SK-N-SH treated with all-trans-retinoic acid at 6 μM for 48 hours (cell line): ENCODE measurements around the gene ATRX.
A peak's percentile ranks its signal among the peaks of the same experiment; 100 is the strongest.

Experiments used
- ATAC-seq: fragments of 200-7000 bp; cut with Tn5 transposase; 3 replicates; pipeline ENCODE4 v1.9.1; 2020; ENCODE audit warnings: mild to moderate bottlenecking, moderate library complexity
- ARNTL ChIP-seq: fragments of 450-650 bp; formaldehyde crosslinking; IDR thresholded peaks from 2 replicates; pipeline ENCODE4 v1.5.0; 2020; ENCODE audit warnings: low read depth, mild to moderate bottlenecking, moderate library complexity, borderline replicate concordance
- BACH2 ChIP-seq: fragments of 250-450 bp; sonication (Bioruptor Pico); IDR thresholded peaks from 2 replicates; pipeline ENCODE4 v1.9.0; 2021; ENCODE audit warnings: mild to moderate bottlenecking, borderline replicate concordance
- GLIS3 ChIP-seq: fragments of 250-450 bp; sonication (Bioruptor Pico); IDR thresholded peaks from 2 replicates; pipeline ENCODE4 v1.5.0; 2020; ENCODE audit warnings: mild to moderate bottlenecking, moderate library complexity
- ISL1 ChIP-seq: fragments of 250-450 bp; sonication (Bioruptor Pico); IDR thresholded peaks from 2 replicates; pipeline ENCODE4 v2.1.2; 2022; ENCODE audit warnings: mild to moderate bottlenecking, moderate library complexity
- OSR1 ChIP-seq: fragments of 250-450 bp; sonication (Bioruptor Pico); IDR thresholded peaks from 2 replicates; pipeline ENCODE4 v1.8.0; 2022; ENCODE audit warnings: moderate library complexity, mild to moderate bottlenecking, inconsistent platforms
- PPARA ChIP-seq: fragments of 250-450 bp; sonication (Bioruptor Pico); IDR thresholded peaks from 2 replicates; pipeline ENCODE4 v1.5.0; 2020; ENCODE audit warnings: mild to moderate bottlenecking, borderline replicate concordance
- RARB ChIP-seq: fragments of 250-450 bp; sonication (Bioruptor Pico); IDR thresholded peaks from 2 replicates; pipeline ENCODE4 v1.8.0; 2021; ENCODE audit warnings: mild to moderate bottlenecking, moderate library complexity
- SNAI2 ChIP-seq: fragments of 250-450 bp; sonication (Bioruptor Pico); IDR thresholded peaks from 2 replicates; pipeline ENCODE4 v1.5.0; 2020; ENCODE audit warnings: mild to moderate bottlenecking, moderate library complexity
- TCF4 ChIP-seq: fragments of 250-450 bp; sonication (Bioruptor Pico); IDR thresholded peaks from 2 replicates; pipeline ENCODE4 v1.8.0; 2021; ENCODE audit warnings: mild to moderate bottlenecking, moderate library complexity, borderline replicate concordance
- TOX ChIP-seq: fragments of 250-450 bp; sonication (Bioruptor Pico); IDR thresholded peaks from 2 replicates; pipeline ENCODE4 v1.8.0; 2021; ENCODE audit warnings: mild to moderate bottlenecking, moderate library complexity, borderline replicate concordance
- ZFP3 ChIP-seq: fragments of 250-450 bp; sonication (Bioruptor Pico); IDR thresholded peaks from 2 replicates; pipeline ENCODE4 v1.5.0; 2020; ENCODE audit warnings: mild to moderate bottlenecking, moderate library complexity
- ZNF70 ChIP-seq: fragments of 450-650 bp; formaldehyde crosslinking; IDR thresholded peaks from 2 replicates; pipeline ENCODE4 v1.5.0; 2020; ENCODE audit warnings: mild to moderate bottlenecking, moderate library complexity
- ZNF8 ChIP-seq: fragments of 450-650 bp; formaldehyde crosslinking; IDR thresholded peaks from 2 replicates; pipeline ENCODE4 v1.5.0; 2020; ENCODE audit warnings: mild to moderate bottlenecking, moderate library complexity
- TF ChIP-seq, protein P1 (sequence below): fragments of 250-450 bp; sonication (Bioruptor Pico); IDR thresholded peaks from 2 replicates; pipeline ENCODE4 v1.5.1; 2020; ENCODE audit warnings: low read depth, mild to moderate bottlenecking, moderate library complexity
- TF ChIP-seq, protein P2 (sequence below): fragments of 250-450 bp; sonication (Bioruptor Pico); IDR thresholded peaks from 2 replicates; pipeline ENCODE4 v1.8.0; 2021; ENCODE audit warnings: low read depth, mild to moderate bottlenecking, moderate library complexity, borderline replicate concordance
- TF ChIP-seq, protein P3 (sequence below): fragments of 250-450 bp; sonication (Bioruptor Pico); IDR thresholded peaks from 2 replicates; pipeline ENCODE4 v1.5.0; 2020; ENCODE audit warnings: mild to moderate bottlenecking, moderate library complexity
- TF ChIP-seq, protein P4 (sequence below): fragments of 250-450 bp; sonication (Bioruptor Pico); IDR thresholded peaks from 2 replicates; pipeline ENCODE4 v1.5.1; 2021; ENCODE audit warnings: mild to moderate bottlenecking, moderate library complexity
- TF ChIP-seq, protein P5 (sequence below): fragments of 250-450 bp; sonication (Bioruptor Pico); IDR thresholded peaks from 2 replicates; pipeline ENCODE4 v1.8.0; 2020; ENCODE audit warnings: mild to moderate bottlenecking, moderate library complexity, borderline replicate concordance

The ATRX gene

DNA sequence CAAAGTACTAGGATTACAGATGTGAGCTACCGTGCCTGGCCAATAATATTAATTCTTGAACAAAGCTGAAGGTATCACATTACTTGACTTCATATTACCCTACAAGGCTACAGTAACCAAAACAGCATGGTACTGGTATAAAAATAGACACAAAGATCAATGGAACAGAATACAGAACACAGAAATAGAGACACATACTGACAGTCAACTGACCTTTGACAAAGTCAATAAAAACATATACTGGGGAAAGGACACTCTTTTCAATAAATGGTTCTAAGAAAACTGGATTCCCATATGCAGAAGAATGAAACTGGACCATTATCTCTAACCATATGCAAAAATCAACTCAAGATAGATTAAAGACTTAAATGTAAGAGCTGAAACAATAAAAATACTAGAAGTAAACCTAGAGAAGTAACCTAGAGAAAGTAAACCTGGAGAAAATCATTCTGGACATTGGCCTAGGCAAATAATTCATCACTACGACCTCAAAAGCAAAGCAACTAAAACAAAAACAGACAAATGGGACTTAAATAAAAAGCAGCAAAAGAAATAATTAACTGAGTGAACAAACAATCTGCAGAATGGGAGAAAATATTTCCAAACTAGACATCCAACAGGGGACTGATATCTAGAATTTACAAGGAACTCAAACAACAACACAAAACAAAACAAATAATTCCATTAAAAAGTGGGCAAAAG lies 182.2 kb downstream of the ATRX start (continued):
- TF ChIP-seq, protein P1, sequence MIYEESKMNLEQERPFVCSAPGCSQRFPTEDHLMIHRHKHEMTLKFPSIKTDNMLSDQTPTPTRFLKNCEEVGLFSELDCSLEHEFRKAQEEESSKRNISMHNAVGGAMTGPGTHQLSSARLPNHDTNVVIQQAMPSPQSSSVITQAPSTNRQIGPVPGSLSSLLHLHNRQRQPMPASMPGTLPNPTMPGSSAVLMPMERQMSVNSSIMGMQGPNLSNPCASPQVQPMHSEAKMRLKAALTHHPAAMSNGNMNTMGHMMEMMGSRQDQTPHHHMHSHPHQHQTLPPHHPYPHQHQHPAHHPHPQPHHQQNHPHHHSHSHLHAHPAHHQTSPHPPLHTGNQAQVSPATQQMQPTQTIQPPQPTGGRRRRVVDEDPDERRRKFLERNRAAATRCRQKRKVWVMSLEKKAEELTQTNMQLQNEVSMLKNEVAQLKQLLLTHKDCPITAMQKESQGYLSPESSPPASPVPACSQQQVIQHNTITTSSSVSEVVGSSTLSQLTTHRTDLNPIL (CRISPR knock-in tag) = no peak
- no peak for TF ChIP-seq OSR1 (CRISPR knock-in tag)
- TF ChIP-seq ZNF70 (CRISPR knock-in tag) = no peak
- TF ChIP-seq ARNTL (CRISPR knock-in tag) = no peak
- TF ChIP-seq, protein P2, sequence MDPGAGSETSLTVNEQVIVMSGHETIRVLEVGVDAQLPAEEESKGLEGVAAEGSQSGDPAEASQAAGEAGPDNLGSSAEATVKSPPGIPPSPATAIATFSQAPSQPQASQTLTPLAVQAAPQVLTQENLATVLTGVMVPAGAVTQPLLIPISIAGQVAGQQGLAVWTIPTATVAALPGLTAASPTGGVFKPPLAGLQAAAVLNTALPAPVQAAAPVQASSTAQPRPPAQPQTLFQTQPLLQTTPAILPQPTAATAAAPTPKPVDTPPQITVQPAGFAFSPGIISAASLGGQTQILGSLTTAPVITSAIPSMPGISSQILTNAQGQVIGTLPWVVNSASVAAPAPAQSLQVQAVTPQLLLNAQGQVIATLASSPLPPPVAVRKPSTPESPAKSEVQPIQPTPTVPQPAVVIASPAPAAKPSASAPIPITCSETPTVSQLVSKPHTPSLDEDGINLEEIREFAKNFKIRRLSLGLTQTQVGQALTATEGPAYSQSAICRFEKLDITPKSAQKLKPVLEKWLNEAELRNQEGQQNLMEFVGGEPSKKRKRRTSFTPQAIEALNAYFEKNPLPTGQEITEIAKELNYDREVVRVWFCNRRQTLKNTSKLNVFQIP (CRISPR knock-in tag) = no peak
- TF ChIP-seq TOX = no peak
- no peak for TF ChIP-seq BACH2 (CRISPR knock-in tag)

DNA sequence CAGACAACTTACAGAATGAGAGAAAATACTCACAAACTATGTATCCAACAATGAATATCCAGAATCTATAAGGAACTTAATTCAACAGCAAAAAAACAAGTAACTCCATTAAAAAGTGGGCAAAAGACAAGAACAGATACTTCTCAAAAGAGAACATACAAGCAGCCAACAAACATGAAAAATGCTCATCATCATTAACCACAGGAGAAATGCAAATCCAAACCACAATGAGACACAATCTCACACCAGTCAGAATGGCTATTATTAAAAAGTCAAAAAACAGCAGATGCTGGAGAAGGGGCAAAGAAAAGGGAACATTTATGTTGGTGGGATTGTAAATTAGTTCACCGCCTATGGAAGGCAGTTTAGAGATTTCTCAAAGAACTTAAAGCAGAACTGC lies 188.5 kb downstream of the ATRX start:
- TF ChIP-seq OSR1 (CRISPR knock-in tag) = no peak
- TF ChIP-seq PPARA (CRISPR knock-in tag) = no peak
- TF ChIP-seq ISL1 (CRISPR knock-in tag) = no peak
- TF ChIP-seq, protein P3, sequence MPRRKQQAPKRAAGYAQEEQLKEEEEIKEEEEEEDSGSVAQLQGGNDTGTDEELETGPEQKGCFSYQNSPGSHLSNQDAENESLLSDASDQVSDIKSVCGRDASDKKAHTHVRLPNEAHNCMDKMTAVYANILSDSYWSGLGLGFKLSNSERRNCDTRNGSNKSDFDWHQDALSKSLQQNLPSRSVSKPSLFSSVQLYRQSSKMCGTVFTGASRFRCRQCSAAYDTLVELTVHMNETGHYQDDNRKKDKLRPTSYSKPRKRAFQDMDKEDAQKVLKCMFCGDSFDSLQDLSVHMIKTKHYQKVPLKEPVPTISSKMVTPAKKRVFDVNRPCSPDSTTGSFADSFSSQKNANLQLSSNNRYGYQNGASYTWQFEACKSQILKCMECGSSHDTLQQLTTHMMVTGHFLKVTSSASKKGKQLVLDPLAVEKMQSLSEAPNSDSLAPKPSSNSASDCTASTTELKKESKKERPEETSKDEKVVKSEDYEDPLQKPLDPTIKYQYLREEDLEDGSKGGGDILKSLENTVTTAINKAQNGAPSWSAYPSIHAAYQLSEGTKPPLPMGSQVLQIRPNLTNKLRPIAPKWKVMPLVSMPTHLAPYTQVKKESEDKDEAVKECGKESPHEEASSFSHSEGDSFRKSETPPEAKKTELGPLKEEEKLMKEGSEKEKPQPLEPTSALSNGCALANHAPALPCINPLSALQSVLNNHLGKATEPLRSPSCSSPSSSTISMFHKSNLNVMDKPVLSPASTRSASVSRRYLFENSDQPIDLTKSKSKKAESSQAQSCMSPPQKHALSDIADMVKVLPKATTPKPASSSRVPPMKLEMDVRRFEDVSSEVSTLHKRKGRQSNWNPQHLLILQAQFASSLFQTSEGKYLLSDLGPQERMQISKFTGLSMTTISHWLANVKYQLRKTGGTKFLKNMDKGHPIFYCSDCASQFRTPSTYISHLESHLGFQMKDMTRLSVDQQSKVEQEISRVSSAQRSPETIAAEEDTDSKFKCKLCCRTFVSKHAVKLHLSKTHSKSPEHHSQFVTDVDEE (CRISPR knock-in tag) = no peak
- ATAC-seq = no peak

DNA sequence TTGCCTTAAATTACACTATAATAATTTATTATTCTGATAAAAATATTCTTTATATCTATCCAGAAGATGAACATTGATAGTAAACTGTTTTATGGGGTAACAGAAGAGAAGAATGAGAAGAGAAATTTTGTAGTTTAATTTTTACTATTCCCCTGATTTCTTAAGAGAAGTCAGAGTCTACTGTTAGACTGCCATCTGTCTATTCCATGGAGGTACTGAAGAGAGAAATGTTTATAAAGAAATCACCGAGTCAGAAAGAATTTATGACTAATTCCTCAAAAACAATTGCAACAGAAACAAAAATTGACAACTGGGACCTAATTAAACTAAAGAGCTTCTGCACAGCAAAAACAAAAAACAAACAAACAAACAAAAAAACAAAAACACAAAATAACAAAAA lies 188.9 kb downstream of the ATRX start:
- ATAC-seq = peak; percentile 71
- no peak for TF ChIP-seq TCF4 (CRISPR knock-in tag)
- TF ChIP-seq, protein P4, sequence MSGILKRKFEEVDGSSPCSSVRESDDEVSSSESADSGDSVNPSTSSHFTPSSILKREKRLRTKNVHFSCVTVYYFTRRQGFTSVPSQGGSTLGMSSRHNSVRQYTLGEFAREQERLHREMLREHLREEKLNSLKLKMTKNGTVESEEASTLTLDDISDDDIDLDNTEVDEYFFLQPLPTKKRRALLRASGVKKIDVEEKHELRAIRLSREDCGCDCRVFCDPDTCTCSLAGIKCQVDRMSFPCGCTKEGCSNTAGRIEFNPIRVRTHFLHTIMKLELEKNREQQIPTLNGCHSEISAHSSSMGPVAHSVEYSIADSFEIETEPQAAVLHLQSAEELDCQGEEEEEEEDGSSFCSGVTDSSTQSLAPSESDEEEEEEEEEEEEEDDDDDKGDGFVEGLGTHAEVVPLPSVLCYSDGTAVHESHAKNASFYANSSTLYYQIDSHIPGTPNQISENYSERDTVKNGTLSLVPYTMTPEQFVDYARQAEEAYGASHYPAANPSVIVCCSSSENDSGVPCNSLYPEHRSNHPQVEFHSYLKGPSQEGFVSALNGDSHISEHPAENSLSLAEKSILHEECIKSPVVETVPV (CRISPR knock-in tag) = no peak
- TF ChIP-seq ZFP3 (CRISPR knock-in tag) = no peak
- TF ChIP-seq, protein P5, sequence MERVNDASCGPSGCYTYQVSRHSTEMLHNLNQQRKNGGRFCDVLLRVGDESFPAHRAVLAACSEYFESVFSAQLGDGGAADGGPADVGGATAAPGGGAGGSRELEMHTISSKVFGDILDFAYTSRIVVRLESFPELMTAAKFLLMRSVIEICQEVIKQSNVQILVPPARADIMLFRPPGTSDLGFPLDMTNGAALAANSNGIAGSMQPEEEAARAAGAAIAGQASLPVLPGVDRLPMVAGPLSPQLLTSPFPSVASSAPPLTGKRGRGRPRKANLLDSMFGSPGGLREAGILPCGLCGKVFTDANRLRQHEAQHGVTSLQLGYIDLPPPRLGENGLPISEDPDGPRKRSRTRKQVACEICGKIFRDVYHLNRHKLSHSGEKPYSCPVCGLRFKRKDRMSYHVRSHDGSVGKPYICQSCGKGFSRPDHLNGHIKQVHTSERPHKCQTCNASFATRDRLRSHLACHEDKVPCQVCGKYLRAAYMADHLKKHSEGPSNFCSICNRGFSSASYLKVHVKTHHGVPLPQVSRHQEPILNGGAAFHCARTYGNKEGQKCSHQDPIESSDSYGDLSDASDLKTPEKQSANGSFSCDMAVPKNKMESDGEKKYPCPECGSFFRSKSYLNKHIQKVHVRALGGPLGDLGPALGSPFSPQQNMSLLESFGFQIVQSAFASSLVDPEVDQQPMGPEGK (CRISPR knock-in tag) = no peak
- TF ChIP-seq ISL1 (CRISPR knock-in tag) = no peak
- TF ChIP-seq GLIS3 (CRISPR knock-in tag) = no peak
- no peak for TF ChIP-seq RARB (CRISPR knock-in tag)
- TF ChIP-seq TOX = no peak
- TF ChIP-seq, protein P2 (CRISPR knock-in tag) = no peak
- TF ChIP-seq, protein P1 (CRISPR knock-in tag) = no peak
- TF ChIP-seq ZNF8 (CRISPR knock-in tag) = no peak
- TF ChIP-seq SNAI2 (CRISPR knock-in tag) = no peak
